RWPE1 (cell line): ENCODE results near the gene APBA2.
A peak's percentile ranks its signal among the peaks of the same experiment; 100 is the strongest.

Experiments used
- CTCF ChIA-PET: fragments of 350-600 bp; sonication (Branson Sonifier 250); formaldehyde crosslinking; extraction: SDS; loops from one replicate; lab custom pipeline; 2021; lab: Yijun Ruan, JAX
- POLR2A ChIA-PET: fragments of 400-600 bp; formaldehyde crosslinking; extraction: SDS; loops from one replicate; lab custom pipeline; 2020; ENCODE audit warnings: antibody characterized with exemption; ENCODE audit not compliant: low non-redundant PET; lab: Yijun Ruan, JAX
- DNase-seq: peaks from one replicate; pipeline ENCODE4 v3.0.0; 2012; ENCODE audit warnings: low spot score
- H3K27ac ChIP-seq: fragments of 450-650 bp; 2 replicates; pipeline ENCODE4 v1.5.1; 2017
- TF ChIP-seq, protein P1 (sequence below): fragments of 450-650 bp; conservative IDR thresholded peaks from 2 replicates; pipeline ENCODE4 v1.5.1; 2017; ENCODE audit warnings: low read depth, mild to moderate bottlenecking

APBA2 gene

GRCh38 chr15:29135309-29135657, 249.5 kb downstream of the APBA2 start:
- no peak overlapping the region for H3K27ac ChIP-seq
- TF ChIP-seq, protein P1, sequence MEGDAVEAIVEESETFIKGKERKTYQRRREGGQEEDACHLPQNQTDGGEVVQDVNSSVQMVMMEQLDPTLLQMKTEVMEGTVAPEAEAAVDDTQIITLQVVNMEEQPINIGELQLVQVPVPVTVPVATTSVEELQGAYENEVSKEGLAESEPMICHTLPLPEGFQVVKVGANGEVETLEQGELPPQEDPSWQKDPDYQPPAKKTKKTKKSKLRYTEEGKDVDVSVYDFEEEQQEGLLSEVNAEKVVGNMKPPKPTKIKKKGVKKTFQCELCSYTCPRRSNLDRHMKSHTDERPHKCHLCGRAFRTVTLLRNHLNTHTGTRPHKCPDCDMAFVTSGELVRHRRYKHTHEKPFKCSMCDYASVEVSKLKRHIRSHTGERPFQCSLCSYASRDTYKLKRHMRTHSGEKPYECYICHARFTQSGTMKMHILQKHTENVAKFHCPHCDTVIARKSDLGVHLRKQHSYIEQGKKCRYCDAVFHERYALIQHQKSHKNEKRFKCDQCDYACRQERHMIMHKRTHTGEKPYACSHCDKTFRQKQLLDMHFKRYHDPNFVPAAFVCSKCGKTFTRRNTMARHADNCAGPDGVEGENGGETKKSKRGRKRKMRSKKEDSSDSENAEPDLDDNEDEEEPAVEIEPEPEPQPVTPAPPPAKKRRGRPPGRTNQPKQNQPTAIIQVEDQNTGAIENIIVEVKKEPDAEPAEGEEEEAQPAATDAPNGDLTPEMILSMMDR = no peak
- DNase-seq = no peak
- ChIA-PET CTCF (no interaction called here), POLR2A (no interaction called here)

GRCh38 chr15:29135702-29136646, 250.2 kb downstream of the APBA2 start:
- CTCF ChIA-PET = no interaction called here

GRCh38 chr15:29138260-29138659, 252.5 kb downstream of the APBA2 start:
- no peak overlapping the region for H3K27ac ChIP-seq
- no peak for DNase-seq
- ChIA-PET CTCF (no interaction called here), POLR2A (no interaction called here)
- TF ChIP-seq, protein P1 = no peak

More at GRCh38 chr15:29135702-29136646, 250.2 kb downstream of the APBA2 start:
- H3K27ac ChIP-seq = no peak overlapping the region
- TF ChIP-seq, protein P1 = no peak
- DNase-seq = no peak
- POLR2A ChIA-PET = no interaction called here

GRCh38 chr15:29139072-29139471, 253.3 kb downstream of the APBA2 start:
- no peak for DNase-seq
- ChIA-PET CTCF (interaction anchor here (0.6 to 2.3 kb wide), 3 partner anchors 9 to 387 kb away, joined by 3 to 9 read pairs (median 3); no protein-coding TSS in a partner anchor), POLR2A (no interaction called here)
- H3K27ac ChIP-seq = no peak overlapping the region
- TF ChIP-seq, protein P1 = no peak

- peak overlapping the region; percentile 93; the same call in 1 of the 2 replicates for H3K27ac ChIP-seq
- peak; percentile 36 for DNase-seq
- POLR2A ChIA-PET = no interaction called here
- CTCF ChIA-PET = interaction anchor here (0.6 to 2.3 kb wide), 15 partner anchors 10 to 444 kb away, joined by 3 to 9 read pairs (median 3); partner anchors contain the start of gene APBA2
- TF ChIP-seq, protein P1 = no peak; the same call in 1 of the 2 replicates
Observed at GRCh38 chr15:29139540-29140459, 254.0 kb downstream of the APBA2 start.
